Nephron progenitor cell (in vitro differentiated cells): ENCODE measurements around the gene MEGF9.

Source experiments
- DNase-seq: peaks from one replicate; pipeline ENCODE4 v3.0.0; 2021
- H3K27ac Mint-ChIP-seq: 2 replicates; pipeline ENCODE4 v1.8.0; 2021; ENCODE audit warnings: mild to moderate bottlenecking, moderate library complexity, mixed read lengths
- H3K27me3 Mint-ChIP-seq: 2 replicates; pipeline ENCODE4 v1.8.0; 2021; ENCODE audit warnings: mild to moderate bottlenecking, low read depth, mixed read lengths; ENCODE audit not compliant: poor library complexity
- H3K36me3 Mint-ChIP-seq: 2 replicates; pipeline ENCODE4 v1.8.0; 2021; ENCODE audit warnings: low read depth, mixed read lengths
- H3K4me1 Mint-ChIP-seq: 2 replicates; pipeline ENCODE4 v1.8.0; 2021; ENCODE audit warnings: mixed read lengths
- H3K4me3 Mint-ChIP-seq: 2 replicates; pipeline ENCODE4 v1.8.0; 2021; ENCODE audit warnings: mild to moderate bottlenecking, moderate library complexity, mixed read lengths
- H3K9me3 Mint-ChIP-seq: 2 replicates; pipeline ENCODE4 v1.8.0; 2021; ENCODE audit warnings: mild to moderate bottlenecking, moderate library complexity, mixed read lengths
- CTCF ChIP-seq: fragments of 200-600 bp; sonication (generic); IDR thresholded peaks from 2 replicates; pipeline ENCODE4 v1.5.0; 2021; ENCODE audit warnings: antibody characterized with exemption

The MEGF9 gene

GRCh38 chr9:120735415-120736126 is 21.3 kb upstream of the MEGF9 start:
- Mint-ChIP-seq H3K27me3 (peaks cover 21% of the 10 kb centered on the region), H3K9me3 (no peaks in the 10 kb centered on the region)
- no peak for TF ChIP-seq CTCF

GRCh38 chr9:120734607-120735410 is 20.5 kb upstream of the MEGF9 start:
- Mint-ChIP-seq H3K4me1 (peaks cover 31% of the 10 kb centered on the region), H3K27ac (no peak overlapping the region), H3K9me3 (no peaks in the 10 kb centered on the region), H3K27me3 (peaks cover 23% of the 10 kb centered on the region), H3K4me3 (no peak overlapping the region), H3K36me3 (no peaks in the 10 kb centered on the region)
- DNase-seq: no peak
- no peak for TF ChIP-seq CTCF

More at GRCh38 chr9:120735415-120736126, 21.3 kb upstream of the MEGF9 start:
- Mint-ChIP-seq H3K27ac (no peak overlapping the region), H3K36me3 (no peaks in the 10 kb centered on the region), H3K4me1 (peaks cover 23% of the 10 kb centered on the region), H3K4me3 (no peak overlapping the region)
- DNase-seq: no peak

GRCh38 chr9:120733190-120733589 is 18.9 kb upstream of the MEGF9 start:
- DNase-seq: no peak
- Mint-ChIP-seq H3K36me3 (no peaks in the 10 kb centered on the region), H3K27ac (no peak overlapping the region)

GRCh38 chr9:120730654-120731514 is 16.6 kb upstream of the MEGF9 start:
- peaks cover 50% of the 10 kb centered on the region for H3K27me3 Mint-ChIP-seq
- TF ChIP-seq CTCF: no peak
- DNase-seq: peak; percentile 58
- H3K9me3 Mint-ChIP-seq: no peaks in the 10 kb centered on the region
- peaks cover 40% of the 10 kb centered on the region for H3K4me1 Mint-ChIP-seq
- H3K4me3 Mint-ChIP-seq: no peak overlapping the region
- no peak overlapping the region for H3K27ac Mint-ChIP-seq
- no peaks in the 10 kb centered on the region for H3K36me3 Mint-ChIP-seq

More at GRCh38 chr9:120733190-120733589, 18.9 kb upstream of the MEGF9 start:
- no peak overlapping the region for H3K4me3 Mint-ChIP-seq
- H3K27me3 Mint-ChIP-seq: peaks cover 32% of the 10 kb centered on the region
- H3K9me3 Mint-ChIP-seq: no peaks in the 10 kb centered on the region
- TF ChIP-seq CTCF: no peak
- peaks cover 40% of the 10 kb centered on the region for H3K4me1 Mint-ChIP-seq

GRCh38 chr9:120729791-120730241 is 15.5 kb upstream of the MEGF9 start:
- Mint-ChIP-seq H3K36me3 (no peaks in the 10 kb centered on the region), H3K27ac (peak overlapping the region; percentile 85), H3K4me1 (peaks cover 40% of the 10 kb centered on the region), H3K9me3 (no peaks in the 10 kb centered on the region), H3K27me3 (peaks cover 52% of the 10 kb centered on the region), H3K4me3 (no peak overlapping the region)
- TF ChIP-seq CTCF: peak; percentile 29
- DNase-seq: peak; percentile 14
